ENCODE measurements around the gene OSBPL9.
"Not testable (repeated sequence)": the region's sequence is repeated elsewhere in the genome, so short reads cannot be mapped to it uniquely, and the experiment has no call there.

OSBPL9 gene

GRCh38 chr1:51716746-51717145 lies 99.9 kb downstream of the OSBPL9 start:
- no peak for FAIRE-seq

GRCh38 chr1:51717842-51718241 lies 101.0 kb downstream of the OSBPL9 start:
- no peak for FAIRE-seq

GRCh38 chr1:51719146-51719545 lies 102.3 kb downstream of the OSBPL9 start:
- no peak for FAIRE-seq

GRCh38 chr1:51724797-51725196 lies 107.9 kb downstream of the OSBPL9 start:
- FAIRE-seq = no peak

GRCh38 chr1:51726051-51726450 lies 109.2 kb downstream of the OSBPL9 start:
- no peak for FAIRE-seq

GRCh38 chr1:51726544-51727225 lies 109.8 kb downstream of the OSBPL9 start:
- peak; percentile 25 for FAIRE-seq

- FAIRE-seq = peak; percentile 40
Measured at GRCh38 chr1:51727366-51727765, 110.5 kb downstream of the OSBPL9 start.

- FAIRE-seq = no peak
Measured at GRCh38 chr1:51728611-51729155, 111.8 kb downstream of the OSBPL9 start.

- FAIRE-seq = peak; percentile 42
Measured at GRCh38 chr1:51729156-51729823, 112.4 kb downstream of the OSBPL9 start.

GRCh38 chr1:51729824-51730301 lies 113.0 kb downstream of the OSBPL9 start:
- FAIRE-seq = no peak

GRCh38 chr1:51731998-51732397 lies 115.1 kb downstream of the OSBPL9 start:
- peak; percentile 11 for FAIRE-seq

GRCh38 chr1:51732701-51733425 lies 116.0 kb downstream of the OSBPL9 start:
- FAIRE-seq = no peak

- FAIRE-seq = not testable (repeated sequence)
Measured at GRCh38 chr1:51733426-51733774, 116.5 kb downstream of the OSBPL9 start.

GRCh38 chr1:51733793-51734522 lies 117.1 kb downstream of the OSBPL9 start:
- no peak for FAIRE-seq

- FAIRE-seq = peak; percentile 36
Measured at GRCh38 chr1:51734896-51735745, 118.2 kb downstream of the OSBPL9 start.

GRCh38 chr1:51735746-51736254 lies 118.9 kb downstream of the OSBPL9 start:
- peak; percentile 23 for FAIRE-seq

- FAIRE-seq = no peak
Measured at GRCh38 chr1:51736702-51737101, 119.8 kb downstream of the OSBPL9 start.

- FAIRE-seq = no peak
Measured at GRCh38 chr1:51738681-51739080, 121.8 kb downstream of the OSBPL9 start.

- no peak for FAIRE-seq
Measured at GRCh38 chr1:51740652-51741051, 123.8 kb downstream of the OSBPL9 start.

GRCh38 chr1:51741121-51741681 lies 124.3 kb downstream of the OSBPL9 start:
- no peak for FAIRE-seq
